OCI-LY3 (cell line): ENCODE measurements around the gene IRF6.

ENCODE experiments used
- H2AFZ ChIP-seq: fragments of 200-600, 300-600 bp; shearing (Covaris generic); 2 replicates; pipeline ENCODE4 v1.6.0; 2014; ENCODE audit warnings: antibody characterized with exemption, low read depth, low read length
- H3K27ac ChIP-seq: fragments of 200-600, 300-600 bp; sonication (generic); 2 replicates; pipeline ENCODE4 v1.5.1; 2014; ENCODE audit warnings: mild to moderate bottlenecking, low read length, moderate library complexity, mixed read lengths
- H3K27me3 ChIP-seq: fragments of 200-600, 300-600 bp; sonication (generic); 2 replicates; pipeline ENCODE4 v1.6.1; 2014; ENCODE audit warnings: low read depth, low read length, mixed read lengths
- H3K36me3 ChIP-seq: fragments of 200-600, 300-600 bp; sonication (generic); replicated peaks from 2 replicates; pipeline ENCODE3; 2014; ENCODE audit warnings: low read depth, low read length, mixed read lengths
- H3K4me1 ChIP-seq: fragments of 300-600, 200-600 bp; sonication (generic); 2 replicates; pipeline ENCODE4 v1.6.1; 2014; ENCODE audit warnings: low read length, mixed read lengths
- H3K4me2 ChIP-seq: fragments of 200-600, 300-600 bp; sonication (generic); 2 replicates; pipeline ENCODE4 v1.6.1; 2014; ENCODE audit warnings: low read length, mixed read lengths
- H3K4me3 ChIP-seq: fragments of 300-600, 200-600 bp; sonication (generic); 2 replicates; pipeline ENCODE4 v1.5.1; 2014; ENCODE audit warnings: antibody characterized with exemption, mild to moderate bottlenecking, low read length, moderate library complexity
- H3K79me2 ChIP-seq: fragments of 300-600, 200-600 bp; shearing (Covaris generic); 2 replicates; pipeline ENCODE4 v1.6.1; 2014; ENCODE audit warnings: mild to moderate bottlenecking, low read length, mixed read lengths
- H3K9ac ChIP-seq: fragments of 300-600, 200-600 bp; shearing (Covaris generic); 2 replicates; pipeline ENCODE4 v1.6.0; 2014; ENCODE audit warnings: mild to moderate bottlenecking, low read length, moderate library complexity
- H3K9me3 ChIP-seq: fragments of 200-600, 300-600 bp; shearing (Covaris generic); 2 replicates; pipeline ENCODE4 v1.6.1; 2014; ENCODE audit warnings: low read length, mixed read lengths; ENCODE audit not compliant: insufficient read depth
- H4K20me1 ChIP-seq: fragments of 200-600, 300-600 bp; sonication (generic); 2 replicates; pipeline ENCODE4 v1.6.1; 2016; ENCODE audit warnings: low read length, mixed read lengths; ENCODE audit not compliant: insufficient read depth
- CTCF ChIP-seq: fragments of 200-600, 300-600 bp; sonication (generic); IDR thresholded peaks from 2 replicates; pipeline ENCODE4 v1.5.1; 2014; ENCODE audit warnings: antibody characterized with exemption, low read length, low read depth
- EZH2phosphoT487 ChIP-seq: fragments of 200-600 bp; shearing (Covaris generic); IDR thresholded peaks from 2 replicates; pipeline ENCODE4 v1.6.1; 2018; ENCODE audit warnings: antibody characterized with exemption, mixed run types, low read depth

The IRF6 gene

GRCh38 chr1:209780268-209780667 is 25.7 kb downstream of the IRF6 start:
- Histone ChIP-seq H3K27me3 (no peaks in the 10 kb centered on the region), H3K9me3 (no peaks in the 10 kb centered on the region), H2AFZ (no peak overlapping the region), H3K9ac (no peak overlapping the region), H3K36me3 (peaks cover 47% of the 10 kb centered on the region), H3K27ac (no peak overlapping the region), H4K20me1 (no peaks in the 10 kb centered on the region), H3K4me2 (no peak overlapping the region), H3K4me1 (peaks cover 26% of the 10 kb centered on the region), H3K79me2 (peaks cover 19% of the 10 kb centered on the region), H3K4me3 (no peak overlapping the region)
- TF ChIP-seq CTCF (no peak), EZH2phosphoT487 (no peak)

GRCh38 chr1:209778102-209778501 is 27.8 kb downstream of the IRF6 start:
- H3K4me3 ChIP-seq: no peak overlapping the region
- no peaks in the 10 kb centered on the region for H4K20me1 ChIP-seq
- H3K27ac ChIP-seq: no peak overlapping the region
- no peaks in the 10 kb centered on the region for H3K9me3 ChIP-seq
- TF ChIP-seq EZH2phosphoT487: no peak
- no peak for TF ChIP-seq CTCF
- H3K4me2 ChIP-seq: no peak overlapping the region
- peaks cover 35% of the 10 kb centered on the region for H3K4me1 ChIP-seq
- peaks cover 7% of the 10 kb centered on the region for H3K79me2 ChIP-seq
- H3K36me3 ChIP-seq: peaks cover 46% of the 10 kb centered on the region
- H3K27me3 ChIP-seq: no peaks in the 10 kb centered on the region
- H2AFZ ChIP-seq: no peak overlapping the region
- H3K9ac ChIP-seq: no peak overlapping the region

GRCh38 chr1:209777587-209777986 is 28.4 kb downstream of the IRF6 start:
- H3K4me3 ChIP-seq: no peak overlapping the region
- no peaks in the 10 kb centered on the region for H4K20me1 ChIP-seq
- H3K27me3 ChIP-seq: no peaks in the 10 kb centered on the region
- no peak overlapping the region for H2AFZ ChIP-seq
- no peaks in the 10 kb centered on the region for H3K9me3 ChIP-seq
- peaks cover 1% of the 10 kb centered on the region; the same call in 1 of the 2 replicates for H3K79me2 ChIP-seq
- H3K9ac ChIP-seq: no peak overlapping the region
- no peak overlapping the region for H3K4me2 ChIP-seq
- TF ChIP-seq EZH2phosphoT487 (no peak), CTCF (no peak)
- H3K36me3 ChIP-seq: peaks cover 41% of the 10 kb centered on the region
- H3K27ac ChIP-seq: no peak overlapping the region
- peaks cover 36% of the 10 kb centered on the region for H3K4me1 ChIP-seq

GRCh38 chr1:209775678-209776077 is 30.3 kb downstream of the IRF6 start:
- Histone ChIP-seq H3K4me2 (peak overlapping the region; percentile 73), H2AFZ (no peak overlapping the region), H3K4me3 (peak overlapping the region; percentile 38), H3K4me1 (peaks cover 36% of the 10 kb centered on the region), H3K36me3 (peaks cover 25% of the 10 kb centered on the region), H3K79me2 (no peaks in the 10 kb centered on the region), H4K20me1 (no peaks in the 10 kb centered on the region), H3K27me3 (no peaks in the 10 kb centered on the region), H3K9me3 (no peaks in the 10 kb centered on the region), H3K27ac (peak overlapping the region; percentile 71), H3K9ac (peak overlapping the region; percentile 22; the same call in 1 of the 2 replicates)
- no peak for TF ChIP-seq CTCF
- no peak for TF ChIP-seq EZH2phosphoT487
